ENCODE results near the gene STEAP3. TPM values are rescaled to one million over a fixed set of nuclear protein-coding genes. Genes with fewer than 3 reads are reported as not detected.

STEAP3 gene
- total RNA-seq, 1 experiment from 2014 or later, result 32.3 TPM

DNA sequence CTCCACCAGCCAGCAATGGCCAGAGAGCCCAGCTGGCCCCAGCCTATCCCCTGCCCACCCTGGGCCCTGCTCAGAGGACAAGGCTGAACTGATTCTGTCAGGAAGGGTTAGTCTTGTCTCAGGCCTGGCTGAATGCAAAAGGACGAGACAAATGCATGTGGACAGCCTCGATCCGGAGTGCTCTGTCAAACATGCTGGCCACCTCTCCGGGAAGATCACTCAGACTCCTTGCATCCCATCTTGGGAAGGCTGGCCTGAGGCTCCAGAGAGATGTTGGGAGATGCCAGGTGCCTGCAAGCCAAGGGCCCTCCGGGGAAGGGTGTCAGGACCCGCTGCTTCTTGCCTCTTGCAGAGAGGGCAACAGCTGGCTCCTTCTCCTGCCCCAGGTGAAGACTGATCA lies 44.9 kb upstream of the STEAP3 start:
- CTCF ChIA-PET, result no interaction called here
- Histone ChIP-seq H3K27ac (ENCODE audit: low read depth, low read length) (no peak overlapping the region), H3K9ac (ENCODE audit: low read length) (no peak overlapping the region), H3K36me3 (ENCODE audit: control insufficient read depth in 1 of 2, insufficient read depth in 2 of 2, low read length in 2 of 2) (no peaks in the 10 kb centered on the region), H3K4me3 (replicated peaks in 1 of 2; ENCODE audit: low read depth in 1 of 2, low read length in 2 of 2) (no peak overlapping the region), H3K4me1 (ENCODE audit: control insufficient read depth in 1 of 2, insufficient read depth in 2 of 2, low read length in 2 of 2) (peaks cover 5 to 7% of the 10 kb centered on the region in 2 experiments; a peak in 2 of 4 replicates), H4K20me1 (ENCODE audit: insufficient read depth) (no peaks in the 10 kb centered on the region), H3K9me2 (ENCODE audit: insufficient read depth) (no peaks in the 10 kb centered on the region), H2AFZ (ENCODE audit: low read depth, low read length, poor library complexity, severe bottlenecking) (no peak overlapping the region), H3K27me3 (ENCODE audit: insufficient read depth, low read length) (no peaks in the 10 kb centered on the region), H3K79me2 (ENCODE audit: insufficient read depth, low read length) (no peaks in the 10 kb centered on the region), H3K9me3 (ENCODE audit: control insufficient read depth in 1 of 2, insufficient read depth in 1 of 2, low read depth in 1 of 2, low read length in 2 of 2) (no peaks in the 10 kb centered on the region), H3K4me2 (ENCODE audit: low read length) (no peak overlapping the region)
- intact Hi-C loops (cut with micrococcal nuclease), result no loop called here
- RAD21 ChIA-PET (ENCODE audit: low non-redundant PET in 1 of 2, low total read pairs in 2 of 2, uncharacterized antibody in 2 of 2, unreplicated experiment in 2 of 2), result no interaction called here
- no peak for DNase-seq (ENCODE audit: low read depth, low spot score)
- BruUV-seq (replicated peaks), result no TSS peak
- POLR2A ChIA-PET, result no interaction called here
- no peak for ATAC-seq
- TF ChIP-seq POLR2AphosphoS5 (IDR thresholded peaks at IDR 0.05; ENCODE audit: low read depth, low read length) (no peak), ELF1 (IDR thresholded peaks at IDR 0.05; ENCODE audit: borderline replicate concordance, low read depth) (no peak), SRF (IDR thresholded peaks at IDR 0.05; ENCODE audit: low read depth) (no peak), ZFX (IDR thresholded peaks at IDR 0.05) (no peak), EGR1 (IDR thresholded peaks at IDR 0.05; ENCODE audit: low read depth) (no peak), POLR2A (IDR thresholded peaks at IDR 0.05; ENCODE audit: borderline replicate concordance, extremely low read depth, insufficient read depth, insufficient read length) (no peak), SIN3A (IDR thresholded peaks at IDR 0.05; ENCODE audit: low read depth) (no peak), SP1 (IDR thresholded peaks at IDR 0.05; ENCODE audit: low read depth) (no peak), EZH2 (IDR thresholded peaks at IDR 0.05) (no peak), CEBPB (IDR thresholded peaks at IDR 0.05; ENCODE audit: low read depth) (no peak), JUND (IDR thresholded peaks at IDR 0.05) (no peak)
- TF ChIP-seq, protein P1, sequence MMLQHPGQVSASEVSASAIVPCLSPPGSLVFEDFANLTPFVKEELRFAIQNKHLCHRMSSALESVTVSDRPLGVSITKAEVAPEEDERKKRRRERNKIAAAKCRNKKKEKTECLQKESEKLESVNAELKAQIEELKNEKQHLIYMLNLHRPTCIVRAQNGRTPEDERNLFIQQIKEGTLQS (IDR thresholded peaks at IDR 0.05), result no peak
- TF ChIP-seq, protein P2, sequence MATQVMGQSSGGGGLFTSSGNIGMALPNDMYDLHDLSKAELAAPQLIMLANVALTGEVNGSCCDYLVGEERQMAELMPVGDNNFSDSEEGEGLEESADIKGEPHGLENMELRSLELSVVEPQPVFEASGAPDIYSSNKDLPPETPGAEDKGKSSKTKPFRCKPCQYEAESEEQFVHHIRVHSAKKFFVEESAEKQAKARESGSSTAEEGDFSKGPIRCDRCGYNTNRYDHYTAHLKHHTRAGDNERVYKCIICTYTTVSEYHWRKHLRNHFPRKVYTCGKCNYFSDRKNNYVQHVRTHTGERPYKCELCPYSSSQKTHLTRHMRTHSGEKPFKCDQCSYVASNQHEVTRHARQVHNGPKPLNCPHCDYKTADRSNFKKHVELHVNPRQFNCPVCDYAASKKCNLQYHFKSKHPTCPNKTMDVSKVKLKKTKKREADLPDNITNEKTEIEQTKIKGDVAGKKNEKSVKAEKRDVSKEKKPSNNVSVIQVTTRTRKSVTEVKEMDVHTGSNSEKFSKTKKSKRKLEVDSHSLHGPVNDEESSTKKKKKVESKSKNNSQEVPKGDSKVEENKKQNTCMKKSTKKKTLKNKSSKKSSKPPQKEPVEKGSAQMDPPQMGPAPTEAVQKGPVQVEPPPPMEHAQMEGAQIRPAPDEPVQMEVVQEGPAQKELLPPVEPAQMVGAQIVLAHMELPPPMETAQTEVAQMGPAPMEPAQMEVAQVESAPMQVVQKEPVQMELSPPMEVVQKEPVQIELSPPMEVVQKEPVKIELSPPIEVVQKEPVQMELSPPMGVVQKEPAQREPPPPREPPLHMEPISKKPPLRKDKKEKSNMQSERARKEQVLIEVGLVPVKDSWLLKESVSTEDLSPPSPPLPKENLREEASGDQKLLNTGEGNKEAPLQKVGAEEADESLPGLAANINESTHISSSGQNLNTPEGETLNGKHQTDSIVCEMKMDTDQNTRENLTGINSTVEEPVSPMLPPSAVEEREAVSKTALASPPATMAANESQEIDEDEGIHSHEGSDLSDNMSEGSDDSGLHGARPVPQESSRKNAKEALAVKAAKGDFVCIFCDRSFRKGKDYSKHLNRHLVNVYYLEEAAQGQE (IDR thresholded peaks at IDR 0.05; ENCODE audit: low read depth), result no peak
- TF ChIP-seq, protein P3, sequence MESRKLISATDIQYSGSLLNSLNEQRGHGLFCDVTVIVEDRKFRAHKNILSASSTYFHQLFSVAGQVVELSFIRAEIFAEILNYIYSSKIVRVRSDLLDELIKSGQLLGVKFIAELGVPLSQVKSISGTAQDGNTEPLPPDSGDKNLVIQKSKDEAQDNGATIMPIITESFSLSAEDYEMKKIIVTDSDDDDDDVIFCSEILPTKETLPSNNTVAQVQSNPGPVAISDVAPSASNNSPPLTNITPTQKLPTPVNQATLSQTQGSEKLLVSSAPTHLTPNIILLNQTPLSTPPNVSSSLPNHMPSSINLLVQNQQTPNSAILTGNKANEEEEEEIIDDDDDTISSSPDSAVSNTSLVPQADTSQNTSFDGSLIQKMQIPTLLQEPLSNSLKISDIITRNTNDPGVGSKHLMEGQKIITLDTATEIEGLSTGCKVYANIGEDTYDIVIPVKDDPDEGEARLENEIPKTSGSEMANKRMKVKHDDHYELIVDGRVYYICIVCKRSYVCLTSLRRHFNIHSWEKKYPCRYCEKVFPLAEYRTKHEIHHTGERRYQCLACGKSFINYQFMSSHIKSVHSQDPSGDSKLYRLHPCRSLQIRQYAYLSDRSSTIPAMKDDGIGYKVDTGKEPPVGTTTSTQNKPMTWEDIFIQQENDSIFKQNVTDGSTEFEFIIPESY (IDR thresholded peaks at IDR 0.05; ENCODE audit: extremely low read depth, insufficient replicate concordance, low read length), result no peak
- TF ChIP-seq, protein P4, sequence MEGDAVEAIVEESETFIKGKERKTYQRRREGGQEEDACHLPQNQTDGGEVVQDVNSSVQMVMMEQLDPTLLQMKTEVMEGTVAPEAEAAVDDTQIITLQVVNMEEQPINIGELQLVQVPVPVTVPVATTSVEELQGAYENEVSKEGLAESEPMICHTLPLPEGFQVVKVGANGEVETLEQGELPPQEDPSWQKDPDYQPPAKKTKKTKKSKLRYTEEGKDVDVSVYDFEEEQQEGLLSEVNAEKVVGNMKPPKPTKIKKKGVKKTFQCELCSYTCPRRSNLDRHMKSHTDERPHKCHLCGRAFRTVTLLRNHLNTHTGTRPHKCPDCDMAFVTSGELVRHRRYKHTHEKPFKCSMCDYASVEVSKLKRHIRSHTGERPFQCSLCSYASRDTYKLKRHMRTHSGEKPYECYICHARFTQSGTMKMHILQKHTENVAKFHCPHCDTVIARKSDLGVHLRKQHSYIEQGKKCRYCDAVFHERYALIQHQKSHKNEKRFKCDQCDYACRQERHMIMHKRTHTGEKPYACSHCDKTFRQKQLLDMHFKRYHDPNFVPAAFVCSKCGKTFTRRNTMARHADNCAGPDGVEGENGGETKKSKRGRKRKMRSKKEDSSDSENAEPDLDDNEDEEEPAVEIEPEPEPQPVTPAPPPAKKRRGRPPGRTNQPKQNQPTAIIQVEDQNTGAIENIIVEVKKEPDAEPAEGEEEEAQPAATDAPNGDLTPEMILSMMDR (IDR thresholded peaks at IDR 0.05 in 2 of 3, conservative IDR thresholded peaks at IDR 0.05 in 1 of 3; ENCODE audit: borderline replicate concordance in 1 of 3, insufficient read depth in 1 of 3, low read depth in 2 of 3, low read length in 2 of 3), result no peak

Data from HCT116 (cell line).